A549 (cell line): Measurements from ENCODE around the gene UIMC1. TPM values are rescaled to one million over a fixed set of nuclear protein-coding genes. Genes with fewer than 3 reads are reported as not detected.

Experiments used
- ATAC-seq, 2 experiments: fragments of 200-7000 bp in 1 of 2; fragments of >200 bp in 1 of 2; cut with Nextera tagmentation in 1 of 2; cut with Tn5 transposase in 1 of 2; 3 replicates each; pipeline versions ENCODE4 v1.8.0 to v1.9.1; 2018 to 2020; ENCODE audit warnings: mild to moderate bottlenecking in 1 of 2, moderate library complexity in 1 of 2
- CTCF ChIA-PET: fragments of 300-600 bp; sonication (Branson Sonifier 250); formaldehyde crosslinking; extraction: SDS; loops from one replicate; lab custom pipeline; 2021; ENCODE audit warnings: antibody characterized with exemption, inconsistent platforms; lab: Yijun Ruan, JAX
- POLR2A ChIA-PET: fragments of 350-600 bp; formaldehyde crosslinking; extraction: SDS; loops from one replicate; lab custom pipeline; 2021; ENCODE audit warnings: antibody characterized with exemption, inconsistent platforms; lab: Yijun Ruan, JAX
- DNase-seq, 2 experiments: peaks; one replicate each; pipeline versions ENCODE4 v3.0.0 to v3.0.0-alpha.2; 2011 to 2016; ENCODE audit warnings: low read depth in 1 of 2, low spot score in 1 of 2
- FAIRE-seq: peaks from 2 replicates; lab custom pipeline; 2011; peaks lifted over from hg19 to GRCh38; lab: Jason Lieb, UNC
- H3K27ac ChIP-seq, 2 experiments: fragments of >200 bp; sonication (Bioruptor Twin); formaldehyde crosslinking; 3 replicates each; pipeline ENCODE4 v1.5.1; 2016 to 2017
- H3K4me1 ChIP-seq: fragments of >200 bp; sonication (Bioruptor Twin); formaldehyde crosslinking; 3 replicates; pipeline ENCODE4 v1.6.1; 2016
- H3K4me2 ChIP-seq: fragments of >200 bp; sonication (Bioruptor Twin); formaldehyde crosslinking; 3 replicates; pipeline ENCODE4 v1.6.1; 2016
- H3K4me3 ChIP-seq: fragments of >200 bp; sonication (Bioruptor Twin); formaldehyde crosslinking; 3 replicates; pipeline ENCODE4 v1.5.1; 2016
- H3K9me3 ChIP-seq: fragments of >200 bp; sonication (Bioruptor Twin); formaldehyde crosslinking; 3 replicates; pipeline ENCODE4 v1.6.1; 2016
- ATOH8 ChIP-seq: fragments of 250-450 bp; sonication (Bioruptor Pico); IDR thresholded peaks from 2 replicates; pipeline ENCODE4 v1.5.0; 2020; ENCODE audit warnings: low read depth, mild to moderate bottlenecking, moderate library complexity
- CEBPB ChIP-seq, 2 experiments: fragments of >200 bp in 1 of 2; sonication (Bioruptor Twin) in 1 of 2; formaldehyde crosslinking in 1 of 2; IDR thresholded peaks; 2 replicates each; pipeline ENCODE4 v1.6.1; 2012 to 2016
- CHD4 ChIP-seq: fragments of 200-600 bp; sonication (generic); IDR thresholded peaks from 2 replicates; pipeline ENCODE4 v1.6.1; 2016; ENCODE audit warnings: antibody characterized with exemption, mild to moderate bottlenecking, borderline replicate concordance
- E2F6 ChIP-seq: IDR thresholded peaks from 2 replicates; pipeline ENCODE4 v1.6.1; 2012; ENCODE audit warnings: low read depth, borderline replicate concordance
- EHF ChIP-seq: fragments of 250-450 bp; sonication (Bioruptor Pico); IDR thresholded peaks from 2 replicates; pipeline ENCODE4 v1.5.0; 2020; ENCODE audit warnings: mild to moderate bottlenecking
- EHMT2 ChIP-seq: fragments of 200-600 bp; sonication (generic); IDR thresholded peaks from 2 replicates; pipeline ENCODE4 v1.6.1; 2016; ENCODE audit warnings: antibody characterized with exemption, low read depth, mild to moderate bottlenecking, moderate library complexity
- ELK1 ChIP-seq: fragments of 150-350 bp; IDR thresholded peaks from 2 replicates; pipeline ENCODE4 v1.6.1; 2014; ENCODE audit warnings: low read depth, mild to moderate bottlenecking, low read length
- HMGXB4 ChIP-seq: fragments of 250-450 bp; sonication (Bioruptor Pico); IDR thresholded peaks from 2 replicates; pipeline ENCODE4 v1.5.0; 2021; ENCODE audit warnings: mild to moderate bottlenecking, moderate library complexity, borderline replicate concordance
- HOXB13 ChIP-seq: fragments of 250-450 bp; sonication (Bioruptor Pico); IDR thresholded peaks from 2 replicates; pipeline ENCODE4 v1.5.0; 2020; ENCODE audit warnings: low read depth, mild to moderate bottlenecking, moderate library complexity
- HOXB5 ChIP-seq: fragments of 250-450 bp; sonication (Bioruptor Pico); IDR thresholded peaks from 2 replicates; pipeline ENCODE4 v1.5.0; 2020; ENCODE audit warnings: mild to moderate bottlenecking, moderate library complexity
- JUNB ChIP-seq: fragments of >200 bp; sonication (Bioruptor Twin); formaldehyde crosslinking; IDR thresholded peaks from 2 replicates; pipeline ENCODE4 v1.6.1; 2016
- MAFK ChIP-seq: fragments of 450-650 bp; IDR thresholded peaks from 2 replicates; pipeline ENCODE4 v1.6.1; 2014; ENCODE audit not compliant: partially characterized antibody
- NFE2L2 ChIP-seq: fragments of 150-350 bp; conservative IDR thresholded peaks from 2 replicates; pipeline ENCODE4 v1.6.1; 2014; ENCODE audit warnings: low read length
- NR3C1 ChIP-seq: fragments of >200 bp; sonication (Bioruptor Twin); formaldehyde crosslinking; IDR thresholded peaks from 3 replicates; pipeline ENCODE4 v1.6.1; 2017
- REST ChIP-seq: fragments of 200-600 bp; sonication (generic); IDR thresholded peaks from 2 replicates; pipeline ENCODE4 v1.6.1; 2016; ENCODE audit warnings: antibody characterized with exemption, mild to moderate bottlenecking, moderate library complexity
- RFX5 ChIP-seq: fragments of 450-650 bp; IDR thresholded peaks from 2 replicates; pipeline ENCODE4 v1.7.1; 2014; ENCODE audit warnings: antibody characterized with exemption, mild to moderate bottlenecking, moderate library complexity
- RNF2 ChIP-seq: fragments of 200-600 bp; sonication (generic); IDR thresholded peaks from 2 replicates; pipeline ENCODE4 v1.6.1; 2016; ENCODE audit warnings: low read depth, mild to moderate bottlenecking, antibody characterized with exemption, moderate library complexity, borderline replicate concordance
- TP53 ChIP-seq: fragments of 250-450 bp; sonication (Bioruptor Pico); IDR thresholded peaks from 2 replicates; pipeline ENCODE4 v1.5.0; 2021; ENCODE audit warnings: mild to moderate bottlenecking, moderate library complexity
- USF2 ChIP-seq: fragments of 450-650 bp; IDR thresholded peaks from 2 replicates; pipeline ENCODE4 v1.6.1; 2014; ENCODE audit warnings: antibody characterized with exemption
- ZC3H11A ChIP-seq: fragments of 450-650 bp; IDR thresholded peaks from 2 replicates; pipeline ENCODE4 v1.6.1; 2014; ENCODE audit warnings: antibody characterized with exemption, mild to moderate bottlenecking
- ZSCAN20 ChIP-seq: fragments of 250-450 bp; sonication (Bioruptor Pico); IDR thresholded peaks from 2 replicates; pipeline ENCODE4 v1.8.0; 2022; ENCODE audit warnings: mild to moderate bottlenecking, moderate library complexity
- WGBS: methylation state at CpG from one replicate; pipeline ENCODE4 v1.1.6; 2017; ENCODE audit errors: missing lambda C conversion rate; 5-methylcytosine and 5-hydroxymethylcytosine counted together
- polyA plus RNA-seq, 4 experiments: library from polyadenylated mRNA; depleted of rRNA in 3 of 4; stranded (reverse); fragments of >200 nt; fragmentation: RNase III in 1 of 4; extraction: RNeasy Plus Mini Kit Qiagen cat#74134 plus additional on column Dnase treatment in 1 of 4; gene quantifications; 2 replicates in 3 of 4; 3 replicates in 1 of 4; pipeline ENCODE4 v1.2.3, GENCODE V29; 2011 to 2017

Gene UIMC1
- polyA plus RNA-seq, 2 of the 4 experiments (the other 2 are of a cell fraction): 47.8 to 52.5 TPM

- CTCF ChIA-PET: interaction anchor here (0.9 kb wide), 1 partner anchor 269 kb away, joined by 3 read pairs; no protein-coding TSS in a partner anchor
- TF ChIP-seq RNF2 (no peak), HMGXB4 (CRISPR knock-in tag) (no peak), NFE2L2 (no peak), CHD4 (no peak)
- H3K4me2 ChIP-seq: no peak overlapping the region
- H3K4me3 ChIP-seq: no peak overlapping the region
- WGBS: 82% methylated on average over 1 of the region's 1 CpG
- POLR2A ChIA-PET: no interaction called here
- no peak for DNase-seq
- no peak overlapping the region for H3K27ac ChIP-seq
- no peak for FAIRE-seq
- no peak for ATAC-seq
- no peaks in the 10 kb centered on the region for H3K4me1 ChIP-seq
- H3K9me3 ChIP-seq: no peaks in the 10 kb centered on the region
Measured at GRCh38 chr5:176929654-176930053, 76.9 kb downstream of the UIMC1 start.

- no peaks in the 10 kb centered on the region for H3K9me3 ChIP-seq
- no peak for DNase-seq
- no peaks in the 10 kb centered on the region for H3K4me1 ChIP-seq
- FAIRE-seq: no peak
- no peak overlapping the region for H3K4me3 ChIP-seq
- ATAC-seq: no peak
- ChIA-PET CTCF (interaction anchor here (1.3 kb wide), 1 partner anchor 144 kb away, joined by 5 read pairs; no protein-coding TSS in a partner anchor), POLR2A (no interaction called here)
- H3K27ac ChIP-seq: no peak overlapping the region
- no peak for TF ChIP-seq ELK1
- no peak for TF ChIP-seq REST
- no peak for TF ChIP-seq TP53 (CRISPR knock-in tag)
- no peak for TF ChIP-seq ZSCAN20 (CRISPR knock-in tag)
- TF ChIP-seq RFX5: no peak
- no peak for TF ChIP-seq HOXB5 (CRISPR knock-in tag)
- no peak for TF ChIP-seq USF2
- no peak for TF ChIP-seq ZC3H11A
- no peak for TF ChIP-seq ATOH8 (CRISPR knock-in tag)
- no peak for TF ChIP-seq JUNB
- no peak for TF ChIP-seq EHF (CRISPR knock-in tag)
- no peak for TF ChIP-seq CEBPB (IDR thresholded peaks at IDR 0.05)
- no peak for TF ChIP-seq HOXB13 (CRISPR knock-in tag)
- no peak for TF ChIP-seq E2F6
- TF ChIP-seq MAFK: no peak
- TF ChIP-seq EHMT2: no peak
- TF ChIP-seq NR3C1: no peak
- 94% methylated on average over 3 of the region's 3 CpGs for WGBS
- no peak overlapping the region for H3K4me2 ChIP-seq
Measured at GRCh38 chr5:176927562-176927961, 79.0 kb downstream of the UIMC1 start.
